PC-3 (cell line): Measurements from ENCODE around the gene KLF5.

Experiments
- EZH2 ChIP-seq: fragments of 300-600 bp; sonication (generic); IDR thresholded peaks from one replicate; pipeline ENCODE4 v1.6.1; 2017; ENCODE audit warnings: antibody characterized with exemption, mild to moderate bottlenecking, low read length; ENCODE audit not compliant: unreplicated experiment
- TF ChIP-seq, protein P1 (sequence below): fragments of 300-600 bp; sonication (generic); conservative IDR thresholded peaks from 2 replicates; pipeline ENCODE4 v1.5.1; 2017; ENCODE audit warnings: antibody characterized with exemption, low read depth, mild to moderate bottlenecking, low read length

DNA sequence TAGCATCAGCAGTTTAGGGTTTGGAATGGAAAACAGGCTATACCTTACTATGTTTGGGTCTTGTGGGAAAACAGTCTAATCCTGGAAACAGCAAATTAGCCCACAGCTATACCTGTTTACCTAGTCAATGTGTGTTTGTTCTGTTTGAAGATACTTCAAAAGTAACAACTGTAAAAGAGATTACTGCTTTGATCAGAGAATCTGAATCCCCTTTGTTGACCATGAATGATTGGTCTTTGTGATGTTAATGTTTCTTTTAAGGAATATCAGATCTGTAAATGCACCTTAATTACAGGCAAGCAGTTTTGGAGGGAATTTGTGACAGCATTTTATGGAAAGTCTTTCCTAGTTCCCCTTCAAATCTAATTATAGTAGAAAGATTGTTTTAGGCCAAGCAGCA, 20.7 kb upstream of the KLF5 start:
- TF ChIP-seq, protein P1, sequence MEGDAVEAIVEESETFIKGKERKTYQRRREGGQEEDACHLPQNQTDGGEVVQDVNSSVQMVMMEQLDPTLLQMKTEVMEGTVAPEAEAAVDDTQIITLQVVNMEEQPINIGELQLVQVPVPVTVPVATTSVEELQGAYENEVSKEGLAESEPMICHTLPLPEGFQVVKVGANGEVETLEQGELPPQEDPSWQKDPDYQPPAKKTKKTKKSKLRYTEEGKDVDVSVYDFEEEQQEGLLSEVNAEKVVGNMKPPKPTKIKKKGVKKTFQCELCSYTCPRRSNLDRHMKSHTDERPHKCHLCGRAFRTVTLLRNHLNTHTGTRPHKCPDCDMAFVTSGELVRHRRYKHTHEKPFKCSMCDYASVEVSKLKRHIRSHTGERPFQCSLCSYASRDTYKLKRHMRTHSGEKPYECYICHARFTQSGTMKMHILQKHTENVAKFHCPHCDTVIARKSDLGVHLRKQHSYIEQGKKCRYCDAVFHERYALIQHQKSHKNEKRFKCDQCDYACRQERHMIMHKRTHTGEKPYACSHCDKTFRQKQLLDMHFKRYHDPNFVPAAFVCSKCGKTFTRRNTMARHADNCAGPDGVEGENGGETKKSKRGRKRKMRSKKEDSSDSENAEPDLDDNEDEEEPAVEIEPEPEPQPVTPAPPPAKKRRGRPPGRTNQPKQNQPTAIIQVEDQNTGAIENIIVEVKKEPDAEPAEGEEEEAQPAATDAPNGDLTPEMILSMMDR = no peak
- no peak for TF ChIP-seq EZH2
